ENCODE measurements around the gene PDLIM1. TPM values are rescaled to one million over a fixed set of nuclear protein-coding genes. Genes with fewer than 3 reads are reported as not detected.

PDLIM1 gene
- total and polyA plus RNA-seq, 2 of the 13 experiments (the other 11 are each of a cell fraction or from before 2014, with no cell fraction given): 119 to 123 TPM

DNA sequence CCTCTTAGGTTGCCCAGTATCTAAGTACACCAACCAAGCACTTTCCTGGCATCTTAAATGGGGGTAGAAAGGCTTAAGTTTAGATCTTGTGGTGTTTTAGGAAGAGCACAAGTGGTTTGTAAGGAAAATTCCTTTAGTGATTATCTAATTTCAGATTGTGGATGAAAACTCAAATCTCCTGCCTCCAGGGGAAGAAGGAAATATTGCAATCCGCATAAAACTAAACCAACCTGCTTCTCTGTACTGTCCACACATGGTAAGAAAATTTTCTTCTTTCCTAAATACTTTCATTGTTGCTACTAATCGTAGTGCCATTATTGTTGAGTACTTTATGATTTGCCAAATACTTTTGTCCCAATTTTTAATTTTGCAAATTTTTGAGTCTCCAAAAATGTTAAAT is 65.7 kb downstream of the PDLIM1 start (continued):
- TF ChIP-seq ZMYM3 (CRISPR knock-in tag; IDR thresholded peaks at IDR 0.05): no peak
- no peak for TF ChIP-seq ZNF850 (CRISPR knock-in tag; conservative IDR thresholded peaks at IDR 0.05)
- TF ChIP-seq BCL6 (CRISPR knock-in tag; IDR thresholded peaks at IDR 0.05): no peak
- TF ChIP-seq, protein P1, sequence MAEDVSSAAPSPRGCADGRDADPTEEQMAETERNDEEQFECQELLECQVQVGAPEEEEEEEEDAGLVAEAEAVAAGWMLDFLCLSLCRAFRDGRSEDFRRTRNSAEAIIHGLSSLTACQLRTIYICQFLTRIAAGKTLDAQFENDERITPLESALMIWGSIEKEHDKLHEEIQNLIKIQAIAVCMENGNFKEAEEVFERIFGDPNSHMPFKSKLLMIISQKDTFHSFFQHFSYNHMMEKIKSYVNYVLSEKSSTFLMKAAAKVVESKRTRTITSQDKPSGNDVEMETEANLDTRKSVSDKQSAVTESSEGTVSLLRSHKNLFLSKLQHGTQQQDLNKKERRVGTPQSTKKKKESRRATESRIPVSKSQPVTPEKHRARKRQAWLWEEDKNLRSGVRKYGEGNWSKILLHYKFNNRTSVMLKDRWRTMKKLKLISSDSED (CRISPR knock-in tag; IDR thresholded peaks at IDR 0.05): no peak
- no peak for TF ChIP-seq FOXK2 (IDR thresholded peaks at IDR 0.05)
- no peak for TF ChIP-seq NAIF1 (CRISPR knock-in tag; IDR thresholded peaks at IDR 0.05; ENCODE audit: borderline replicate concordance)
- no peak for TF ChIP-seq GATAD2A (CRISPR knock-in tag; IDR thresholded peaks at IDR 0.05)
- TF ChIP-seq GPBP1L1 (CRISPR knock-in tag; IDR thresholded peaks at IDR 0.05): no peak

- intact Hi-C loops (cut with micrococcal nuclease; ENCODE audit: unreplicated experiment): no loop called here
- FAIRE-seq: no peak
- no peak for TF ChIP-seq ZNF263 (CRISPR knock-in tag; IDR thresholded peaks at IDR 0.05)
- peak; percentile 53; the same call in 1 of the 2 replicates for TF ChIP-seq FOSL2 (CRISPR knock-in tag; IDR thresholded peaks at IDR 0.05)
- no peak for TF ChIP-seq DRAP1 (CRISPR knock-in tag; IDR thresholded peaks at IDR 0.05)
- no peak for TF ChIP-seq SOX13 (IDR thresholded peaks at IDR 0.05)
- TF ChIP-seq SOX13 (CRISPR knock-in tag; conservative IDR thresholded peaks at IDR 0.05 in 1 of 2, IDR thresholded peaks at IDR 0.05 in 1 of 2): no peak; a peak in 1 of 4 replicates
- TF ChIP-seq ZC3H4 (CRISPR knock-in tag; IDR thresholded peaks at IDR 0.05; ENCODE audit: borderline replicate concordance): no peak
- TF ChIP-seq TP53 (CRISPR knock-in tag; conservative IDR thresholded peaks at IDR 0.05): no peak
- no peak for TF ChIP-seq DR1 (CRISPR knock-in tag; IDR thresholded peaks at IDR 0.05)
- TF ChIP-seq FOXA1 (IDR thresholded peaks at IDR 0.05): 0 out of 2 replicates have a peak, but pooled peaks have one; percentile 12
- TF ChIP-seq FOXA1 (CRISPR knock-in tag; IDR thresholded peaks at IDR 0.05): peak; percentile 38
- TF ChIP-seq, protein P2, sequence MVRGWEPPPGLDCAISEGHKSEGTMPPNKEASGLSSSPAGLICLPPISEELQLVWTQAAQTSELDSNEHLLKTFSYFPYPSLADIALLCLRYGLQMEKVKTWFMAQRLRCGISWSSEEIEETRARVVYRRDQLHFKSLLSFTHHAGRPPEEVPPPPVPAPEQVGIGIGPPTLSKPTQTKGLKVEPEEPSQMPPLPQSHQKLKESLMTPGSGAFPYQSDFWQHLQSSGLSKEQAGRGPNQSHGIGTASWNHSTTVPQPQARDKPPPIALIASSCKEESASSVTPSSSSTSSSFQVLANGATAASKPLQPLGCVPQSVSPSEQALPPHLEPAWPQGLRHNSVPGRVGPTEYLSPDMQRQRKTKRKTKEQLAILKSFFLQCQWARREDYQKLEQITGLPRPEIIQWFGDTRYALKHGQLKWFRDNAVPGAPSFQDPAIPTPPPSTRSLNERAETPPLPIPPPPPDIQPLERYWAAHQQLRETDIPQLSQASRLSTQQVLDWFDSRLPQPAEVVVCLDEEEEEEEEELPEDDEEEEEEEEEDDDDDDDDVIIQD (CRISPR knock-in tag; IDR thresholded peaks at IDR 0.05; ENCODE audit: low read depth): peak; percentile 50; the same call in 1 of the 2 replicates
Measured at GRCh38 chr10:95221124-95221523, 69.7 kb downstream of the PDLIM1 start.

More at GRCh38 chr10:95221124-95221523, 69.7 kb downstream of the PDLIM1 start:
- no peak overlapping the region for H3K4me3 ChIP-seq (replicated peaks in 1 of 3; ENCODE audit: insufficient read depth in 1 of 3, low read depth in 2 of 3, low read length in 3 of 3)
- ChIA-PET POLR2A (no interaction called here), CTCF (ENCODE audit: low intra/inter-chr PET ratio, low total read pairs) (no interaction called here)
- DNase-seq (ENCODE audit: low spot score) (peak; percentile 48), ATAC-seq (no peak)
- H3K4me1 ChIP-seq (ENCODE audit: insufficient read depth, low read length): peaks cover 5% of the 10 kb centered on the region; the same call in 1 of the 2 replicates
- H4K20me1 ChIP-seq (ENCODE audit: insufficient read depth, low read length): no peaks in the 10 kb centered on the region
- in situ Hi-C loops (cut with HindIII; ENCODE audit: extremely low pct_ligation_motif_present, low pct_unique_long_range_greater_than_20kb): no loop called here
- no TSS peak for BruUV-seq (replicated peaks)
- no peaks in the 10 kb centered on the region for H3K9me3 ChIP-seq (ENCODE audit: low read length)
- 64% methylated on average over 4 of the region's 5 CpGs for WGBS (ENCODE audit: low lambda C conversion rate)
- no peak overlapping the region for H3K4me2 ChIP-seq (ENCODE audit: low read depth, low read length)
- H2AFZ ChIP-seq (ENCODE audit: low read length): no peak overlapping the region
- H3K9ac ChIP-seq (ENCODE audit: insufficient read depth, low read depth, low read length): no peak overlapping the region
- H3K36me3 ChIP-seq (replicated peaks in 1 of 2; ENCODE audit: control insufficient read depth in 1 of 2, insufficient read depth in 2 of 2, low read length in 2 of 2): no peaks in the 10 kb centered on the region
- no peaks in the 10 kb centered on the region for H3K27me3 ChIP-seq (ENCODE audit: control insufficient read depth in 1 of 2, insufficient read depth in 2 of 2, low read length in 2 of 2)
- no peak overlapping the region for H3K27ac ChIP-seq (ENCODE audit: extremely low read length, insufficient read depth, low read length)
- no peaks in the 10 kb centered on the region for H3K79me2 ChIP-seq (ENCODE audit: insufficient read depth, low read length)
